Retinal pigment epithelial cell (primary cell): ENCODE results near the gene ARR3.

Source experiments
- DNase-seq: peaks from one replicate; pipeline ENCODE4 v3.0.0-alpha.2; 2010; ENCODE audit warnings: low read depth
- H3K4me3 ChIP-seq: 2 replicates; pipeline ENCODE4 v1.5.1; 2011; ENCODE audit warnings: mild to moderate bottlenecking, low read length, control low read depth, moderate library complexity
- CTCF ChIP-seq: conservative IDR thresholded peaks from 2 replicates; pipeline ENCODE4 v1.5.1; 2011; ENCODE audit warnings: low read depth, low read length, control low read depth, inconsistent platforms

ARR3 gene

GRCh38 chrX:70279081-70279480 is 10.9 kb downstream of the ARR3 start:
- DNase-seq: no peak
- TF ChIP-seq CTCF: no peak
- no peak overlapping the region for H3K4me3 ChIP-seq

GRCh38 chrX:70280573-70280972 is 12.4 kb downstream of the ARR3 start:
- no peak overlapping the region for H3K4me3 ChIP-seq
- no peak for TF ChIP-seq CTCF
- no peak for DNase-seq

- H3K4me3 ChIP-seq: no peak within 1 kb of the TSS
Measured at GRCh38 chrX:70281951-70282350, 13.8 kb downstream of the ARR3 start, which contains the start of gene RAB41. RAB41 (plus strand) TSS chrX:70282172; CDS start chrX:70282218, 46 bp downstream.

GRCh38 chrX:70289168-70289792 is 21.1 kb downstream of the ARR3 start:
- no peak for DNase-seq
- no peak for TF ChIP-seq CTCF
- peak overlapping the region; percentile 80 for H3K4me3 ChIP-seq

More at GRCh38 chrX:70281951-70282350, 13.8 kb downstream of the ARR3 start, which contains the start of gene RAB41:
- TF ChIP-seq CTCF: no peak
- DNase-seq: no peak

- peak; percentile 26 for DNase-seq
- TF ChIP-seq CTCF: no peak
- peak within 1 kb of the TSS; percentile 80 for H3K4me3 ChIP-seq
Measured at GRCh38 chrX:70289793-70290770, 21.9 kb downstream of the ARR3 start, which contains the start of the genes KIF4A and PDZD11. KIF4A (plus strand) TSS chrX:70290104; CDS start chrX:70290459, 355 bp downstream. PDZD11 (minus strand) TSS chrX:70289927; CDS start chrX:70289341, 586 bp downstream.

GRCh38 chrX:70292788-70293187 is 24.7 kb downstream of the ARR3 start:
- no peak for DNase-seq
- no peak overlapping the region for H3K4me3 ChIP-seq

More at GRCh38 chrX:70292788-70293187, 24.7 kb downstream of the ARR3 start:
- TF ChIP-seq CTCF: no peak
